ENCODE results near the gene COX19.

DNA sequence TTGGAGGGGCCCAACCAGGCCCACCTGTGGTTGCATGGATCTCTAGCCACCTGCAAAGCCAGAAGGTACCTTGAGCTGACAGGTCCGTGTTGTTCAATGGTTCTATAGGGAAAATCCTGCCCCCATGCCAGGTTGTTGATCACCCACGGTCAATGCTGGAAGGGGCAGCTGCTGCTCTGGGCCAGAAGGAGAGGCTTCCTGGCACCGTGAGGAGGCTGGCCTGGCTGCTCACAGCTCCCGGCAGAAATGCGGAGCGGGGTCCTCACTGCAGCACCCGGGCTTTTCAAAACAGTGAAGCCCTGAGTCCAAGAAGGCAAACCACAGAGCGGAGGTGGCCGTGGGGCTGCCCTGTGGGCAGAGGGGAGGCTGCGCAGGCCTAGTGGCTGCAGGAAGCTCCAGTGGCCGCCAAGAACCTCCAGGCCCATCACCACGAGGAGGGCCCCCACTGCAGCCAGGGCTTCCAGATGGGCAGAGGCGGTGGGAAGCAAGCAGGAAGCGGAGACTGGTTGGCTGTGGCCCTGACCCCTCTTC lies 44.0 kb upstream of the COX19 start:
- TF ChIP-seq TARDBP (IDR thresholded peaks at IDR 0.05): no peak
- TF ChIP-seq SP1 (IDR thresholded peaks at IDR 0.05): no peak
- TF ChIP-seq FOXK2 (IDR thresholded peaks at IDR 0.05): no peak
- no peak for TF ChIP-seq FOXA1 (IDR thresholded peaks at IDR 0.05)
- no peak for TF ChIP-seq BHLHE40 (IDR thresholded peaks at IDR 0.05; ENCODE audit: borderline replicate concordance)
- TF ChIP-seq, protein P1, sequence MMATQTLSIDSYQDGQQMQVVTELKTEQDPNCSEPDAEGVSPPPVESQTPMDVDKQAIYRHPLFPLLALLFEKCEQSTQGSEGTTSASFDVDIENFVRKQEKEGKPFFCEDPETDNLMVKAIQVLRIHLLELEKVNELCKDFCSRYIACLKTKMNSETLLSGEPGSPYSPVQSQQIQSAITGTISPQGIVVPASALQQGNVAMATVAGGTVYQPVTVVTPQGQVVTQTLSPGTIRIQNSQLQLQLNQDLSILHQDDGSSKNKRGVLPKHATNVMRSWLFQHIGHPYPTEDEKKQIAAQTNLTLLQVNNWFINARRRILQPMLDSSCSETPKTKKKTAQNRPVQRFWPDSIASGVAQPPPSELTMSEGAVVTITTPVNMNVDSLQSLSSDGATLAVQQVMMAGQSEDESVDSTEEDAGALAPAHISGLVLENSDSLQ (IDR thresholded peaks at IDR 0.05): no peak

Data from HEK293T (cell line).